OCI-LY1 (cell line): ENCODE measurements around the gene KCNE4.

Experiments
- H2AFZ ChIP-seq: fragments of 200-600 bp; sonication (generic), shearing (Covaris generic); 2 replicates; pipeline ENCODE4 v1.6.0; 2014; ENCODE audit warnings: antibody characterized with exemption, mild to moderate bottlenecking, low read length
- H3F3A ChIP-seq: fragments of 200-600 bp; sonication (generic), shearing (Covaris generic); 2 replicates; pipeline ENCODE4 v1.6.0; 2014; ENCODE audit warnings: mild to moderate bottlenecking, antibody characterized with exemption, low read length, moderate library complexity; ENCODE audit not compliant: insufficient read depth
- H3K27ac ChIP-seq: fragments of 200-600 bp; sonication (generic); 2 replicates; pipeline ENCODE4 v1.5.1; 2014; ENCODE audit warnings: low read length, mixed run types, mild to moderate bottlenecking, low read depth; ENCODE audit not compliant: poor library complexity, severe bottlenecking
- H3K27me3 ChIP-seq: fragments of 200-600 bp; sonication (generic); 2 replicates; pipeline ENCODE4 v1.6.0; 2014; ENCODE audit warnings: antibody characterized with exemption, mild to moderate bottlenecking, low read length, moderate library complexity; ENCODE audit not compliant: insufficient read depth
- H3K36me3 ChIP-seq: fragments of 200-600 bp; sonication (generic); 2 replicates; pipeline ENCODE4 v1.6.1; 2014; ENCODE audit warnings: mild to moderate bottlenecking, antibody characterized with exemption, low read length, moderate library complexity, mixed read lengths; ENCODE audit not compliant: insufficient read depth
- H3K4me1 ChIP-seq: fragments of 200-600 bp; sonication (generic); 2 replicates; pipeline ENCODE4 v1.5.1; 2014; ENCODE audit warnings: mild to moderate bottlenecking, low read length, moderate library complexity; ENCODE audit not compliant: insufficient read depth, severe bottlenecking
- H3K4me2 ChIP-seq: fragments of 200-600 bp; sonication (generic), shearing (Covaris generic); 2 replicates; pipeline ENCODE4 v1.6.1; 2014; ENCODE audit warnings: low read length
- H3K4me3 ChIP-seq: fragments of 200-600 bp; sonication (generic); 2 replicates; pipeline ENCODE4 v1.5.1; 2014; ENCODE audit warnings: low read length, low read depth, mild to moderate bottlenecking, mixed read lengths; ENCODE audit not compliant: poor library complexity, severe bottlenecking
- H3K79me2 ChIP-seq: fragments of 200-600 bp; shearing (Covaris generic); 2 replicates; pipeline ENCODE4 v1.6.1; 2016; ENCODE audit warnings: mixed run types, low read length, mixed read lengths; ENCODE audit not compliant: insufficient read depth
- H3K9ac ChIP-seq: fragments of 200-600 bp; sonication (generic), shearing (Covaris generic); 2 replicates; pipeline ENCODE4 v1.6.1; 2014; ENCODE audit warnings: mild to moderate bottlenecking, low read length, mixed read lengths
- H3K9me2 ChIP-seq: fragments of 200-600 bp; sonication (generic), shearing (Covaris generic); 2 replicates; pipeline ENCODE4 v1.6.1; 2014; ENCODE audit warnings: low read depth, mild to moderate bottlenecking, low read length, mixed read lengths
- H3K9me3 ChIP-seq: fragments of 200-600 bp; shearing (Covaris generic); 2 replicates; pipeline ENCODE4 v1.6.1; 2014; ENCODE audit warnings: low read length, mixed read lengths
- H4K20me1 ChIP-seq: fragments of 200-600 bp; sonication (generic), shearing (Covaris generic); 2 replicates; pipeline ENCODE4 v1.6.0; 2016; ENCODE audit warnings: mild to moderate bottlenecking, low read length; ENCODE audit not compliant: insufficient read depth
- CTCF ChIP-seq: fragments of 200-600 bp; sonication (generic), shearing (Covaris generic); IDR thresholded peaks from 2 replicates; pipeline ENCODE4 v1.5.1; 2017; ENCODE audit warnings: mild to moderate bottlenecking, antibody characterized with exemption, low read length, moderate library complexity, mixed read lengths
- EZH2 ChIP-seq: fragments of 200-600 bp; sonication (generic), shearing (Covaris generic); IDR thresholded peaks from 2 replicates; pipeline ENCODE4 v1.8.0; 2017; ENCODE audit warnings: borderline replicate concordance, mixed run types, mild to moderate bottlenecking, antibody characterized with exemption, low read length, moderate library complexity, mixed read lengths

The KCNE4 gene

GRCh38 chr2:223090039-223090438 lies 38.0 kb downstream of the KCNE4 start:
- Histone ChIP-seq H3K4me2 (no peak overlapping the region), H3K27me3 (no peaks in the 10 kb centered on the region), H3K9ac (no peak overlapping the region), H3F3A (no peaks in the 10 kb centered on the region), H3K27ac (no peak overlapping the region), H3K36me3 (no peaks in the 10 kb centered on the region), H3K4me3 (no peak overlapping the region), H2AFZ (no peak overlapping the region), H3K4me1 (no peaks in the 10 kb centered on the region), H3K79me2 (no peaks in the 10 kb centered on the region), H3K9me2 (no peaks in the 10 kb centered on the region), H3K9me3 (no peaks in the 10 kb centered on the region), H4K20me1 (no peaks in the 10 kb centered on the region)
- no peak for TF ChIP-seq EZH2
- no peak for TF ChIP-seq CTCF

- H2AFZ ChIP-seq: no peak overlapping the region
- no peaks in the 10 kb centered on the region for H3K79me2 ChIP-seq
- no peak for TF ChIP-seq CTCF
- TF ChIP-seq EZH2: no peak
- no peaks in the 10 kb centered on the region for H3K9me2 ChIP-seq
- no peak overlapping the region for H3K27ac ChIP-seq
- no peaks in the 10 kb centered on the region for H3K36me3 ChIP-seq
- H3K4me3 ChIP-seq: no peak overlapping the region
- H3F3A ChIP-seq: no peaks in the 10 kb centered on the region
- no peak overlapping the region for H3K9ac ChIP-seq
- H3K4me1 ChIP-seq: no peaks in the 10 kb centered on the region
- no peaks in the 10 kb centered on the region for H3K27me3 ChIP-seq
- H3K9me3 ChIP-seq: no peaks in the 10 kb centered on the region
- no peak overlapping the region for H3K4me2 ChIP-seq
- no peaks in the 10 kb centered on the region for H4K20me1 ChIP-seq
Observed at GRCh38 chr2:223090540-223091235, 38.7 kb downstream of the KCNE4 start.

- Histone ChIP-seq H4K20me1 (no peaks in the 10 kb centered on the region), H3K36me3 (no peaks in the 10 kb centered on the region), H3K4me3 (no peak overlapping the region), H3F3A (no peaks in the 10 kb centered on the region), H3K27me3 (no peaks in the 10 kb centered on the region), H3K9me2 (no peaks in the 10 kb centered on the region), H3K4me1 (no peaks in the 10 kb centered on the region), H3K27ac (no peak overlapping the region), H3K4me2 (no peak overlapping the region), H3K79me2 (no peaks in the 10 kb centered on the region), H3K9me3 (no peaks in the 10 kb centered on the region), H2AFZ (no peak overlapping the region), H3K9ac (no peak overlapping the region)
- no peak for TF ChIP-seq CTCF
- TF ChIP-seq EZH2: no peak
Observed at GRCh38 chr2:223092667-223093066, 40.7 kb downstream of the KCNE4 start.
